Hepatocyte (in vitro differentiated cells): Measurements from ENCODE around the gene RRAS.

ENCODE experiments used
- CTCF ChIP-seq: fragments of 200-600 bp; sonication (generic); IDR thresholded peaks from 2 replicates; pipeline ENCODE4 v1.5.1; 2016; ENCODE audit warnings: antibody characterized with exemption, mild to moderate bottlenecking; ENCODE audit not compliant: poor library complexity
- EZH2 ChIP-seq: fragments of 200-600 bp; sonication (generic); IDR thresholded peaks from 2 replicates; pipeline ENCODE4 v1.6.1; 2016; ENCODE audit warnings: antibody characterized with exemption, mild to moderate bottlenecking, borderline replicate concordance
- EZH2phosphoT487 ChIP-seq: fragments of 200-600 bp; sonication (generic); IDR thresholded peaks from one replicate; pipeline ENCODE4 v1.6.1; 2018; ENCODE audit warnings: antibody characterized with exemption, mild to moderate bottlenecking, low read depth, moderate library complexity; ENCODE audit not compliant: unreplicated experiment, severe bottlenecking

GRCh38 chr19:49642492-49643035 lies 2.6 kb upstream of the RRAS start:
- TF ChIP-seq EZH2phosphoT487 (no peak), CTCF (no peak), EZH2 (no peak)
